H1 (cell line): ENCODE results near the gene COX6A1. TPM values are rescaled to one million over a fixed set of nuclear protein-coding genes. Genes with fewer than 3 reads are reported as not detected.
A peak's percentile ranks its signal among the peaks of the same experiment; 100 is the strongest.

ENCODE experiments used
- BRCA1 ChIP-seq: IDR thresholded peaks from 2 replicates; pipeline ENCODE4 v1.6.1; 2012; ENCODE audit warnings: low read depth, low read length, improper control_type of control experiment
- CHD7 ChIP-seq: fragments of 300-600 bp; sonication (generic); IDR thresholded peaks from 2 replicates; pipeline ENCODE4 v1.7.1; 2012; ENCODE audit warnings: low read length, moderate library complexity, mild to moderate bottlenecking, inconsistent platforms; ENCODE audit not compliant: insufficient replicate concordance
- CTCF ChIP-seq, 3 experiments: IDR thresholded peaks; 1 replicate in 2 of 3; 2 replicates in 1 of 3; pipeline versions ENCODE4 v1.5.1 to v1.6.1; 2011; ENCODE audit warnings: low read length in 3 of 3, mild to moderate bottlenecking in 3 of 3, inconsistent platforms in 2 of 3, low read depth in 1 of 3, moderate library complexity in 1 of 3; ENCODE audit not compliant: insufficient read depth in 1 of 3; ENCODE audit errors: control extremely low read depth in 1 of 3
- EGR1 ChIP-seq: IDR thresholded peaks from 2 replicates; pipeline ENCODE4 v1.6.1; 2011; ENCODE audit warnings: low read depth, low read length, borderline replicate concordance
- HDAC2 ChIP-seq, 2 experiments: fragments of 300-600 bp in 1 of 2; sonication (generic) in 1 of 2; IDR thresholded peaks; 2 replicates each; pipeline ENCODE4 v1.6.1; 2011 to 2012; ENCODE audit warnings: low read depth in 2 of 2, low read length in 2 of 2, mild to moderate bottlenecking in 2 of 2, moderate library complexity in 2 of 2, borderline replicate concordance in 1 of 2, inconsistent platforms in 1 of 2
- KDM5A ChIP-seq: fragments of 200-600 bp; IDR thresholded peaks from 2 replicates; pipeline ENCODE4 v1.7.1; 2012; ENCODE audit warnings: mild to moderate bottlenecking, low read length, inconsistent platforms, mixed read lengths
- POLR2A ChIP-seq, 2 experiments: IDR thresholded peaks; 1 replicate in 1 of 2; 2 replicates in 1 of 2; pipeline ENCODE4 v1.6.1; 2011; ENCODE audit warnings: low read depth in 2 of 2, low read length in 2 of 2, mild to moderate bottlenecking in 2 of 2; ENCODE audit errors: control extremely low read depth in 1 of 2
- POLR2AphosphoS5 ChIP-seq: IDR thresholded peaks from 2 replicates; pipeline ENCODE4 v1.6.1; 2011; ENCODE audit warnings: low read depth, low read length
- POU5F1 ChIP-seq: IDR thresholded peaks from 2 replicates; pipeline ENCODE4 v1.6.1; 2011; ENCODE audit warnings: low read depth, mild to moderate bottlenecking, low read length, moderate library complexity
- SUZ12 ChIP-seq: fragments of 200-600 bp; sonication (generic); IDR thresholded peaks from 2 replicates; pipeline ENCODE4 v1.6.1; 2012; ENCODE audit warnings: mild to moderate bottlenecking, inconsistent platforms, low read length, moderate library complexity, mixed read lengths
- polyA plus RNA-seq, 7 experiments: library from polyadenylated mRNA; depleted of rRNA in 3 of 7; stranded (reverse) in 5 of 7; unstranded in 2 of 7; fragments of >200 nt in 5 of 7; fragments of 200-250 nt in 2 of 7; gene quantifications; 1 replicate in 5 of 7; 2 replicates in 1 of 7; 4 replicates in 1 of 7; pipeline versions ENCODE4 v1.2.1 to v1.2.3, GENCODE V29; 2011 to 2013; ENCODE audit warnings: missing spikeins in 2 of 7, mixed read lengths in 2 of 7
- total RNA-seq: library from RNA; stranded (reverse); fragmentation: NEBNext Ultra II Directional; extraction: Animal tissue kit (Norgen Biotek cat#: 25700); gene quantifications from 2 replicates; pipeline ENCODE4 v1.2.1, GENCODE V29; 2021

COX6A1 gene
- total and polyA plus RNA-seq, 2 of the 8 experiments (the other 6 are each of a cell fraction or from before 2014, with no cell fraction given): 437 to 2,792 TPM

- no peak for TF ChIP-seq BRCA1
- TF ChIP-seq HDAC2 (IDR thresholded peaks at IDR 0.05; ENCODE audit: borderline replicate concordance in 1 of 2, low read depth in 2 of 2, low read length in 2 of 2): no peak
- TF ChIP-seq KDM5A: no peak
- TF ChIP-seq SUZ12: no peak
- no peak for TF ChIP-seq EGR1
- peak in 2 of 3 experiments; percentile 47 to 71; a peak in 3 of 4 replicates for TF ChIP-seq CTCF (IDR thresholded peaks at IDR 0.05; ENCODE audit: control extremely low read depth in 1 of 3, insufficient read depth in 1 of 3, low read depth in 1 of 3, low read length in 3 of 3)
- TF ChIP-seq POU5F1: no peak
- TF ChIP-seq POLR2AphosphoS5: no peak
- TF ChIP-seq POLR2A (IDR thresholded peaks at IDR 0.05; ENCODE audit: control extremely low read depth in 1 of 2, low read depth in 2 of 2, low read length in 2 of 2): no peak
- TF ChIP-seq CHD7: no peak
Observed at GRCh38 chr12:120453977-120454376, 16.1 kb downstream of the COX6A1 start (continued).
